ENCODE measurements around the gene EPS15. TPM values are rescaled to one million over a fixed set of nuclear protein-coding genes. Genes with fewer than 3 reads are reported as not detected.

Gene EPS15
- total and polyA plus RNA-seq, 2 of the 13 experiments (the other 11 are each of a cell fraction or from before 2014, with no cell fraction given), result 14.3 to 19.3 TPM

DNA sequence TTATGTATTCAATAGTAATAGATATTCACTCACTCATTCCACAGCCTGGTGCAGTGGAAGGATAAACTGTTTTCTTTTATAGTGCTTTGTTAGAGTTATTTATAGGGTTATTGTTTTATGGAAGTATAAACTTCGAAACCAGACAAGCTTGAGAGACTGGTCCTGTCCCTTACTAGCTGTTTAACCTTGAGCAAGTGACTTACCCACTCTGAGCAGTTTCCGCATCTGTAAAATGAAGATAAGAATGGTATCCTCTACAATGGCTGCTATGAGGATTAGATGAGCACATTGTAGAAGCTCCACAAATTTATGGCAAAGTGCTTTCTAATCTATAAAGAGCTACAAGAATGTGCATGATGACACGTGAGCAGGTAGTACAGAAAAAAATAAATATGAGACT, 30.8 kb upstream of the EPS15 start (continued):
- TF ChIP-seq, protein P1, sequence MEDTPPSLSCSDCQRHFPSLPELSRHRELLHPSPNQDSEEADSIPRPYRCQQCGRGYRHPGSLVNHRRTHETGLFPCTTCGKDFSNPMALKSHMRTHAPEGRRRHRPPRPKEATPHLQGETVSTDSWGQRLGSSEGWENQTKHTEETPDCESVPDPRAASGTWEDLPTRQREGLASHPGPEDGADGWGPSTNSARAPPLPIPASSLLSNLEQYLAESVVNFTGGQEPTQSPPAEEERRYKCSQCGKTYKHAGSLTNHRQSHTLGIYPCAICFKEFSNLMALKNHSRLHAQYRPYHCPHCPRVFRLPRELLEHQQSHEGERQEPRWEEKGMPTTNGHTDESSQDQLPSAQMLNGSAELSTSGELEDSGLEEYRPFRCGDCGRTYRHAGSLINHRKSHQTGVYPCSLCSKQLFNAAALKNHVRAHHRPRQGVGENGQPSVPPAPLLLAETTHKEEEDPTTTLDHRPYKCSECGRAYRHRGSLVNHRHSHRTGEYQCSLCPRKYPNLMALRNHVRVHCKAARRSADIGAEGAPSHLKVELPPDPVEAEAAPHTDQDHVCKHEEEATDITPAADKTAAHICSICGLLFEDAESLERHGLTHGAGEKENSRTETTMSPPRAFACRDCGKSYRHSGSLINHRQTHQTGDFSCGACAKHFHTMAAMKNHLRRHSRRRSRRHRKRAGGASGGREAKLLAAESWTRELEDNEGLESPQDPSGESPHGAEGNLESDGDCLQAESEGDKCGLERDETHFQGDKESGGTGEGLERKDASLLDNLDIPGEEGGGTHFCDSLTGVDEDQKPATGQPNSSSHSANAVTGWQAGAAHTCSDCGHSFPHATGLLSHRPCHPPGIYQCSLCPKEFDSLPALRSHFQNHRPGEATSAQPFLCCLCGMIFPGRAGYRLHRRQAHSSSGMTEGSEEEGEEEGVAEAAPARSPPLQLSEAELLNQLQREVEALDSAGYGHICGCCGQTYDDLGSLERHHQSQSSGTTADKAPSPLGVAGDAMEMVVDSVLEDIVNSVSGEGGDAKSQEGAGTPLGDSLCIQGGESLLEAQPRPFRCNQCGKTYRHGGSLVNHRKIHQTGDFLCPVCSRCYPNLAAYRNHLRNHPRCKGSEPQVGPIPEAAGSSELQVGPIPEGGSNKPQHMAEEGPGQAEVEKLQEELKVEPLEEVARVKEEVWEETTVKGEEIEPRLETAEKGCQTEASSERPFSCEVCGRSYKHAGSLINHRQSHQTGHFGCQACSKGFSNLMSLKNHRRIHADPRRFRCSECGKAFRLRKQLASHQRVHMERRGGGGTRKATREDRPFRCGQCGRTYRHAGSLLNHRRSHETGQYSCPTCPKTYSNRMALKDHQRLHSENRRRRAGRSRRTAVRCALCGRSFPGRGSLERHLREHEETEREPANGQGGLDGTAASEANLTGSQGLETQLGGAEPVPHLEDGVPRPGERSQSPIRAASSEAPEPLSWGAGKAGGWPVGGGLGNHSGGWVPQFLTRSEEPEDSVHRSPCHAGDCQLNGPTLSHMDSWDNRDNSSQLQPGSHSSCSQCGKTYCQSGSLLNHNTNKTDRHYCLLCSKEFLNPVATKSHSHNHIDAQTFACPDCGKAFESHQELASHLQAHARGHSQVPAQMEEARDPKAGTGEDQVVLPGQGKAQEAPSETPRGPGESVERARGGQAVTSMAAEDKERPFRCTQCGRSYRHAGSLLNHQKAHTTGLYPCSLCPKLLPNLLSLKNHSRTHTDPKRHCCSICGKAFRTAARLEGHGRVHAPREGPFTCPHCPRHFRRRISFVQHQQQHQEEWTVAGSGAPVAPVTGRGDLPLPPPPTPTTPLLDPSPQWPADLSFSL (CRISPR knock-in tag; IDR thresholded peaks at IDR 0.05), result no peak
- TF ChIP-seq RARA (CRISPR knock-in tag; IDR thresholded peaks at IDR 0.05) (no peak), ZNF296 (CRISPR knock-in tag; conservative IDR thresholded peaks at IDR 0.05) (no peak), CBX5 (CRISPR knock-in tag; IDR thresholded peaks at IDR 0.05; ENCODE audit: borderline replicate concordance) (no peak), GZF1 (CRISPR knock-in tag; IDR thresholded peaks at IDR 0.05) (no peak), ZNF674 (CRISPR knock-in tag; IDR thresholded peaks at IDR 0.05; ENCODE audit: low read depth) (no peak), AHR (CRISPR knock-in tag; IDR thresholded peaks at IDR 0.05) (no peak), ZMAT3 (CRISPR knock-in tag; conservative IDR thresholded peaks at IDR 0.05) (no peak), RBM39 (IDR thresholded peaks at IDR 0.05; ENCODE audit: low read depth, low read length, poor library complexity, severe bottlenecking) (no peak), CAMTA2 (CRISPR knock-in tag; IDR thresholded peaks at IDR 0.05; ENCODE audit: borderline replicate concordance) (no peak), SAFB2 (CRISPR knock-in tag; IDR thresholded peaks at IDR 0.05; ENCODE audit: borderline replicate concordance, low read depth) (no peak)
